Activated CD4-positive, alpha-beta T cell treated with anti-CD3 and anti-CD28 coated beads for 1 hour (primary cell): ENCODE results near the gene NCAPD3.
"Not testable (repeated sequence)": the region's sequence is repeated elsewhere in the genome, so short reads cannot be mapped to it uniquely, and the experiment has no call there.

Experiments used
- DNase-seq: peaks from one replicate; pipeline ENCODE4 v3.0.0-alpha.2; 2020

The NCAPD3 gene, protein sequence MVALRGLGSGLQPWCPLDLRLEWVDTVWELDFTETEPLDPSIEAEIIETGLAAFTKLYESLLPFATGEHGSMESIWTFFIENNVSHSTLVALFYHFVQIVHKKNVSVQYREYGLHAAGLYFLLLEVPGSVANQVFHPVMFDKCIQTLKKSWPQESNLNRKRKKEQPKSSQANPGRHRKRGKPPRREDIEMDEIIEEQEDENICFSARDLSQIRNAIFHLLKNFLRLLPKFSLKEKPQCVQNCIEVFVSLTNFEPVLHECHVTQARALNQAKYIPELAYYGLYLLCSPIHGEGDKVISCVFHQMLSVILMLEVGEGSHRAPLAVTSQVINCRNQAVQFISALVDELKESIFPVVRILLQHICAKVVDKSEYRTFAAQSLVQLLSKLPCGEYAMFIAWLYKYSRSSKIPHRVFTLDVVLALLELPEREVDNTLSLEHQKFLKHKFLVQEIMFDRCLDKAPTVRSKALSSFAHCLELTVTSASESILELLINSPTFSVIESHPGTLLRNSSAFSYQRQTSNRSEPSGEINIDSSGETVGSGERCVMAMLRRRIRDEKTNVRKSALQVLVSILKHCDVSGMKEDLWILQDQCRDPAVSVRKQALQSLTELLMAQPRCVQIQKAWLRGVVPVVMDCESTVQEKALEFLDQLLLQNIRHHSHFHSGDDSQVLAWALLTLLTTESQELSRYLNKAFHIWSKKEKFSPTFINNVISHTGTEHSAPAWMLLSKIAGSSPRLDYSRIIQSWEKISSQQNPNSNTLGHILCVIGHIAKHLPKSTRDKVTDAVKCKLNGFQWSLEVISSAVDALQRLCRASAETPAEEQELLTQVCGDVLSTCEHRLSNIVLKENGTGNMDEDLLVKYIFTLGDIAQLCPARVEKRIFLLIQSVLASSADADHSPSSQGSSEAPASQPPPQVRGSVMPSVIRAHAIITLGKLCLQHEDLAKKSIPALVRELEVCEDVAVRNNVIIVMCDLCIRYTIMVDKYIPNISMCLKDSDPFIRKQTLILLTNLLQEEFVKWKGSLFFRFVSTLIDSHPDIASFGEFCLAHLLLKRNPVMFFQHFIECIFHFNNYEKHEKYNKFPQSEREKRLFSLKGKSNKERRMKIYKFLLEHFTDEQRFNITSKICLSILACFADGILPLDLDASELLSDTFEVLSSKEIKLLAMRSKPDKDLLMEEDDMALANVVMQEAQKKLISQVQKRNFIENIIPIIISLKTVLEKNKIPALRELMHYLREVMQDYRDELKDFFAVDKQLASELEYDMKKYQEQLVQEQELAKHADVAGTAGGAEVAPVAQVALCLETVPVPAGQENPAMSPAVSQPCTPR (N-terminal part only)

DNA sequence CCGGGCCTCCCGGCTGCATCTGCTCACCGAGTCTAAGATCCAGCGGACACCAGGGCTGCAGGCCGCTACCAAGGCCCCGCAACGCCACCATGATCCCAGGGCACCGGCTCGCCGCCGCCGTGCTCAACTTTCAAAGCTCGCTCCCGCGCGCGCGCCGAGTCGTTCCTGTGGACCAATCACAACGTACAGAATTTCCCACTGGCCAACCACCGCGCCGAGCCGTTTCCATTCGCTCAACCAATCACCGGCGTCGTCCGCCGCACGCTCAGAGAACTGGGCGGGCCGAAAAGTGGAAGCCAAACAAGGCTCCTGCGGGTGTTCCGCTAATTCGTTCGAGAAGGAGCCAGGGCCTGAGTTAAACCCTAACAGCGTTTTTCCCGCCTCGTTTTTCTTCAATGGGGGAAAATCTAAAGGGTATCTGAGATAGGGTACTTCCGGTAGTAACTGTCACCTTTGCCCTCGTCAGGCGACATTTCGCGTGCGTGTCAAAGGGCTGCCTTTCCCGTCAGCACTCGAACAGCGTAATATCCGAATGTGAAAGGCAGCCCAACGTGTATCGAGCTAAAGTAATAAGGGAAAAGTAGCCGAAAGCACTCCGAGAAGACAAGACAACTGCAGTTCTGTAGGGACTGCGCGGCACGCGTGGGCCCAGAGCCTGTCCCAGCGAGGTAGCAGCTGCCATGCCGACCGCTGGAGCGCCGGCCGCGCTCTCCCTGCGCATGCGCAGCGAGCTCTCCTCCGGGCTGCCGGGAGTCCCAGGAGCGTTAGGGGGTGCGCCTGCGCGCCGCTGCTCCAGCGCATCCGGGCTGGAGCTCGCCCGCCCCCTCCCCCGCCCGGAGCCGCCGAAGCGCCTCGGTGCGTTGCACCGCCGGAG lies at the start of gene NCAPD3, which contains the start of gene VPS26B:
Gene NCAPD3 (minus strand): TSS at position 132 of the 874 bp plus-strand sequence. CDS start 41 bp downstream, at position 91.
Gene VPS26B (plus strand): TSS at position 836 of the 874 bp plus-strand sequence. CDS start 452 bp downstream, outside the sequence.
- peak; percentile 93 for DNase-seq

DNA sequence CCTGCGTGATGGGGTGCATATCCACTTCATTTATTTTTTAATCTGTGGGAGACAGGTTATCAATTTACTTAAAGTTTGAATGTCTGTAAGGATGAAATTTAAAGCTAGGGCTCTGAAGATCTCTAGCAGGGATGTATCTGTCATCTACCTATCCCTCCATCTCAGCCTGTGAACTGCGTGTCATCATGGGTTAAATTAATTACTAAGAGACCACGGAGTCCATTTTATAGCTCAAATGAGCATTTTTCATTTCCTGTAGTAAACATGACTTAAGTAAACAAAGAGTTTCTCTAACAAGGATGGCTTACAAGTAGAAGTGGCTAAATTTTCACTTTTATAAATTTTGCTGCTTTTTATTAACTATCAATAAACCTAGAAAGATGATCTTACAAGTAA lies 49.5 kb upstream of the NCAPD3 start:
- DNase-seq, result no peak

DNA sequence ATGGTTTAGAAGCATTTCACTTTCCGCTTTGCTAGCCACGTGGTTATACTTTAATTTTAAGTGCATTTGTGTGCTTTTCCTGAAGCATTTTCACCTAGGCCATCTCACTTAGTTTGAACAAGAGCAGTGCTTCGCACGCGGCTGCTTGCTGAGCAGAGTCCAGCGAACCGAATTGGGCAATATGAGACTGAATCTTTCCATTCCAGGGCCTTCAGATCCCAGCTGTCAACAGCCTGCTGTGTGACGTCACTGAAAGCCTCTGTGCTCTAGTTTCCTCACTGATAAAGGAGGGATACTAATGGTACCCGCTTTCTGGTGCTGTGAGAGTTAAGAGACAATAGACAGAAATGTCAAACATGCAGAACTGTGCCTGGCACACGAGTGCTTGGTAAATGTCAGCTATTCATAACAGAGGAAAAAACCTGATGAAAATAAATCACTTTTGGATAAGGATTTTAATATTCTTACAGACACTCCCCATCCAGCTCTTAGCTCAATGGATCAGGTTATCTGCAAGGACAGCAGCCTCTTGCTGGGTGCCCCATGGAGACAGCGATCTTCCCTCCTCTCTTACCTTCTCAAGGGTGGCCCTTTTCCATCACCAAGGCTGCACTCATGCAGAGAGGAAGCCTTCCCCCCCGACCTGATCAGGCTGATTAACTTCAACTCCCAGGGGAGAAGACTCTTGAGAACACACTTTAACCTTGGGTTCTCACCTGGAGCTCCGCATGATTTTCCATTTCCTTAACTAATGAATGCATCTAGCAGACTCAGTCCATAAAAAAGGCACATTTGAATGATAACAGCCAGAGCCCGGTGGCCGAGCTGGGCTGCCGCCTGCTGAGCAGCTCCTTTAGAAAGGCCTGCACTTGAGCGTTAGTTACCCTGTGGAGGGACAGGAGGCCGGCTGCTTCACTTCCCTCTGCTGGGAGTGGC lies 48.9 kb upstream of the NCAPD3 start:
- no peak for DNase-seq

DNA sequence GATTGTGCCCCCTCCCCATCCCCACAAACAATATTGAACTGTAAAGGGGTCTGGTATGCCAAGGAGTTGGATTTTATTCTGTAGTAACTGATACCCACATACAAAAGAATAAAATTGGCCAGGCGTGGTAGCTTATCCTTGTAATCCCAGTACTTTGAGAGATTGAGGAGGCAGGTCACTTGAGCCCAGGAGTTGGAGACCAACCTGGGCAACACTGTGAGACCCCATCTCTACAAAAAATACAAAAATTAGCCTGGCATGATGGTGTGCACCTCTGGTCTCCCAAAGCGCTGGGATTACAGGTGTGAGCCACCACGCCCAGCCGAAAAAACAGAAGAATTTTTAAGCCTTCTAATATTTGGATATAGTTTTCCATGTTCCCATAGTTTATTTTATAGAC lies 48.2 kb upstream of the NCAPD3 start:
- DNase-seq, result no peak

DNA sequence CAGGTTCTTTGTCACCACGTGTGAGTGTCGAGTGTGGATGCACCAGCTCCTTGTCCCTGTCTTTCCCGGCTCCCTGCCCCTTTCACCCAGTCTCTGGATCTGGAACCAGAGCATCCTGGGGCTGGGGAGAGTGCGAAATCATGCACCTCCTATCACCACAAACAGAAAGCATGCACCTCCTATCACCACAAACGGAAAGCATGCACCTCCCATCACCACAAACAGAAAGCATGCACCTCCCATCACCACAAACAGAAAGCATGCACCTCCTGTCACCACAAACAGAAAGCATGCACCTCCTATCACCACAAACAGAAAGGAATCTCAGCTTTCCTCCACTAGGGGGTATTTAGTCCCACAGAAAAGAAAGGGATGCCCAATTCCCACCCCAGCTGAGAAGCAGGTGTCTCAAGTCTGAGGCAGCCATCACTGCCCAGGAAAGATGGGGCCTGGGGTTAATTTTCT lies 46.5 kb upstream of the NCAPD3 start:
- DNase-seq, result no peak

DNA sequence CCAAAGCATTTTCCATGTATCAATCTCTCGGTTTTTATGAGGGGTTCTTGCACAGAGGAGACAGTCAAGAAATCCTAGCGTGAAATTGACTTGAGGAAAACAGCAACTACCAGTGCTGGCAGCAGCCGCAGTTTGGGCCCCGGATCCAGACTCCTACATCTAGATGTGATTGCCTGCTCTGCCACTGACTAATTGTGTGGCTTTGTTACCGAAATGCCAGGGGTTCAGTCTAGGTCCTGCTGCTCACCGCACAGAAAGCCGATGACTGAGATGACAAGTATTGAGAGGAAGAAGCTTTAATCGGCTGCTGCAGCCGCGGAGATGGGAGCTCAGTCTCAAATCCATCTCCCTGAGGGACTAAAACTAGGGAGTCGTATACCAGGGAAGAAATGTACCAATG lies 44.2 kb upstream of the NCAPD3 start:
- DNase-seq, result no peak

DNA sequence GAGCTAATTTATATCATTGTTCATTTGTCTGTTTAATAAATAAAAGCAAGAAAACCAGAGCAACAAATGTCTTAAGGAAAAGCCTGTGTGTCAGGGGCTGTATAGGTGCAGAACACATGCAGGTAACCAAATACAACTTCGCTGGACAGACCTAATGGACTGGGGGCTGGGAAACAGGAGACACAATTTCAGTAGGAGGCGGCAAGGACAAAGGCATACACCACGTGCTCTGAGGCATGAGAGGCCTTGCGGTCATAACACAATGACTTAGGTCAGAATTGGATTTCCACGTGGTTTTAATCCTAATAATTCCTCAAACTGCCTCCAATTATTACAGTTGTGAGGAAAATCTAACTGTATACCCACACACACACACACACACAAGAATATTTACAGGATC lies 43.7 kb upstream of the NCAPD3 start:
- DNase-seq, result no peak

DNA sequence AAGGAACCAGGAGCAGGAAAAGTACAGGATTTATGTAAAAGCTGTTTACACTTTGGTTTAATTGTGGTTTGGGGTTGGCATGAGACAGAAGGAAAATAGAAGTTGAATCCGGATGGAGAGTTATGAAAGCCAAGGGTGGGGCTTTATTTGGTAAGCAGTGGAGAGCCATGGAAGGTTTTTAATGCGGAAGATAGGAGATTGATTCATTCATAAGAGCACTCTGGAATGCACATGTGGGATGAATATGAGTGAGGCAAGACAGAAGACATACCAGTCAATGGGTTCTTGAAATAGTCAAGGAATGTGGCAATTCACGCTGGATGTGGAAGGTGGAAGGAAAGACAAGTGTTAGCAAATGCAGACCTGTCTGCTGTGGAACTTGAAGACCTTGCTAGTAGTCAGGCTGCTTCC lies 43.1 kb upstream of the NCAPD3 start:
- no peak for DNase-seq

DNA sequence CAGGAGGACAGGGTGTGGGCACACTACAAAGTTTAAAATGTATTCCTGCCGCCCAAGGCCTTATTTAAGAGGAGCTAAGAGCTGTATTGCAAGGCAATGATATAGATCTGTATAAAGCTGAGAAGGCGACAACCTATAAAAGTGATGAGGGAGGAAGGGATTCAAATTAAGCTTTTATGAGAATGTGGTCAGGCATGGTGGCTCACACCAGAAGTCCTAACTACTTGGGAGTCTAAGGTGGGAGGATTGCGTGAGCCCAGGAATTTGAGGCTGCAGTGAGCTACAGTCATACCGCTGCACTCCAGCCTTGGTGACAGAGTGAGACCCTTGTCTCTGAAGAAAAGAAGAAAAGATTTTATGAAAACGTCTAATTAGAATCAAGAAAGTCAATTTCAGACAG lies 42.7 kb upstream of the NCAPD3 start:
- no peak for DNase-seq

DNA sequence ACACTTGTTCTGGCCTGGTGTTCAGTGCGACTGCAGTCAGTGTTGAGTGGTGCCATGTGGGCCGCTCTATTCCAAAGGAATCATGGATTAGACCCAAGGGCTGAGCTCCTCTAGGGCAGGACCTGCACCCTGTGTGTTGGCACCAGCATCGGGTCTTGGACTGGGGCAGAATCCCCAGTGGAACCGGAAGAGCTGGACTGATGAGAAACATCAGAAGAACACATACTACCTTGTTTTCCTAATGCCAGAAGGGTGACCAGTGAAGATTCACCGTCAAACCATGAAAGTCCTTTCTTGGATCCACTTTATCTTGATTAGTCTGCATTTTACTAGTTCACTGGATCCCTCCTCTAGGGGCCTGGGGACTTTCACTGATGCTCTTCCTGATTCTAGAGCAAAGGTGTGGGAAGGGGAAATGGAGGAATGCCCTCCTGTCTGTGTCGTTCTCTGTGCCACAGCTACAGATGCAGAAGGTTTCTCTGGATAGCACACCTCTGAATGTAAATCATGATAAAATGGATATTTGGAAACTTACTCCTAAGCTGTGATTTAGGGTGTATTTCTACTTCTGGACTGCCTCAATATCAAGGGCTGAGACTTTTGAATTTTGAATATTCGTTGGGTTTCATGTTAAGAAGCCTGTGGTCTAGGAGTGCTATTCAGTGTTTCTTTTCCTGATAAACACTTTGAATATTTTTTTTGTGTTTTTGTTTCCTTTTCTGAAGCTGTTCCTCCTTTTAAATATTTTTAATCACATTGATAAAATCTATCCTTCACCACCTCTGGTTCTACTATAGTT lies 41.4 kb upstream of the NCAPD3 start:
- DNase-seq, result no peak

DNA sequence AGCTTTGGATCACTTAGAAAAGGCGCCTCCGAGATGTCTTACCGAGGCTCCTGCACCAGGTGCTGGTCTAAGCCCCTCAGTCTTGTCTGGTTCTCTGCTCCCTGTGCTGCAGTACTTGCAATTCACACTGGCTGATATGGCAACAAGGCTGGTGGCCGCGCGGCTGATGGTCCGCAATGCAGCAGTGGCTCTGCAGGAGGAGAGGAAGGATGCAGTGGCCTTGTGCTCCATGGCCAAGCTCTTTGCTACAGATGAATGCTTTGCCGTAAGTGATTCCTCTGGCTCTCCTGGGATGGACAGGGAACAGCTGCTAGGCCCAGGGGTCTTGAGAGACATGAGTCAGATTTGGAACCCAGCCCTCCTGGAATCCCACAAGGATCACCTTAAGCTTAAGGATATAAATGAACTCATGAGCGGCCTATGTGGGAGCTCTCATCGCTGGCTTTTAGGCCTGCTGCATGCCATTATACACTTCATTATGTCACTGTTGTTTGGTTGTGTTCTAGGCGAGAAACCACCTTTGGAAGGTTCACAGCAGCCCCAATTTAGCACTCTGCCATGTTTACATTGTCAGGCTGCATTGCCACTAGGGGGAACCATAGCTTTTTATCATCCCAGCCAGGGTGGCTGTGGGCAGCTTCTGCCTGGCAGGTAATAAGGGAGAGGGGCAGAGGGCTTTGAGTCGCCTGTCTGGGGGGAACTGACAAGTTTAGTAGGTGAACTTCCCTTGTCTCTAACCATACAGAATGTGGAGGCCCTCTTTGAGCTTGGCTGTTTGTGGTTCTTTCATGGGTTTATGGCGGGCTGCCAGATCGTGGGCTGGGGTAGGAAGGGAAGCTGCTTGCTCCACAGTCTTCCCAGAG lies 38.1 kb upstream of the NCAPD3 start:
- DNase-seq, result no peak

DNA sequence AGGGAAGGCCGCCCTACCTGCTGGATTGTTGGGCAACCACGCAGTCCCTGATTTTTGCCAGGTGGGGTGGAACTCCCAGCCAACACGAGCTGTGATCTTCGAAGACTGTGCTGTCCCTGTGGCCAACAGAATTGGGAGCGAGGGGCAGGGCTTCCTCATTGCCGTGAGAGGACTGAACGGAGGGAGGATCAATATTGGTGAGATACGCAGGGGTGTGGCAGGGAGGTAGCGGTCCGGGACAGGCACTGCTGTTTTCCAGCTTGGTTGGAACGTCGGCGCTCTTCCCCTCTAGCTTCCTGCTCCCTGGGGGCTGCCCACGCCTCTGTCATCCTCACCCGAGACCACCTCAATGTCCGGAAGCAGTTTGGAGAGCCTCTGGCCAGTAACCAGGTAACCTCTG lies 37.2 kb upstream of the NCAPD3 start:
- no peak for DNase-seq

DNA sequence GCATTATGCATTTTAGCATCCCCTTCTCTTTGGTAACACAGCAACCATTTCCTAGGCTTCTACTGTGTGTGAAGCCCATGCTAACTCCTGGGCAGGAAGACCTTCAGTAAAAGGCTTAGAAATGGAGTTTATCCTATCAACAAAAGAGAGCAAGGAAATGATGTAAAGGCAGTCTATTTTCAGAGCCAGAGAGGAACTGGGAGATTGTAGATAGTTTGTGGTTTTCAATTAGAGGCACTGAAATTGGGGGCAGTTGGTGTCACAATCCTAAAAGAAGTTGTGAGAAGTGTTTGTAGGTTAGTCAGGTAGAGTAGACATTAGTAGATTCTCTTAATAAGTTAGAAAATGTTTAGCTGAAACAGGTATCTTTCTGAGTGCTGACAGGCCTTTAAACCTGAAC lies 36.7 kb upstream of the NCAPD3 start:
- no peak for DNase-seq

DNA sequence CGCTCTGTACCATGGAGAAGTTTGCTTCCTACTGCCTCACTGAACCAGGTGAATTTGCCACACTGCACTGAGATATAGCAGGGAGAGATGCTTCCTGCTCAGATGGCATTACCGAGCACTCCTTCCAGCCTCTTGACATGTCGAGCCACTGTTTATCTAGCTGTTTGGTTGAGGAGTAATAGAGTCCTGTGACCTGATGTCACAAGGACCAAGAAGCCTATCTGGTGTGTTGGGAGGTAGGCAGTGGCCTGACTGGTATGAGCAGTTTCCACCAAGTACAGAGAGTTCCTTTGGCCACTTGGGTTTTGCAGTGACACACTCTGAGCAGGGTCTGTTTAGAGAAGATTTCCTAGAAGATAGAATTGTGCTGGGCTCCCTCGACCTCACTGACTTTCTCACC lies 34.8 kb upstream of the NCAPD3 start:
- DNase-seq, result no peak

DNA sequence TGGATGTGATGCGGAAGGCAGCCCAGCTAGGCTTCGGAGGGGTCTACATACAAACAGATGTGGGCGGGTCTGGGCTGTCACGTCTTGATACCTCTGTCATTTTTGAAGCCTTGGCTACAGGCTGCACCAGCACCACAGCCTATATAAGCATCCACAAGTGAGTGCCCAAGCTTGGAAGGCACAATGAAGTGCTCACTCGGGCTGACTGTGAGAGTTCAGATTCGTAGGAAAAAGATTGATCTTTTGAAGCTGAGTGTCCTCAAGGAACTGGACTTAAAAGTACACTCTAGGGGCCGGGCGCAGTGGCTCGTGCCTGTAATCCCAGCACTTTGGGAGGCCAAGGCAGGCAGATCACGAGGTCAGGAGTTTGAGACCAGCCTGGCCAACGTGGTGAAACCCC lies 33.3 kb upstream of the NCAPD3 start:
- DNase-seq, result no peak

DNA sequence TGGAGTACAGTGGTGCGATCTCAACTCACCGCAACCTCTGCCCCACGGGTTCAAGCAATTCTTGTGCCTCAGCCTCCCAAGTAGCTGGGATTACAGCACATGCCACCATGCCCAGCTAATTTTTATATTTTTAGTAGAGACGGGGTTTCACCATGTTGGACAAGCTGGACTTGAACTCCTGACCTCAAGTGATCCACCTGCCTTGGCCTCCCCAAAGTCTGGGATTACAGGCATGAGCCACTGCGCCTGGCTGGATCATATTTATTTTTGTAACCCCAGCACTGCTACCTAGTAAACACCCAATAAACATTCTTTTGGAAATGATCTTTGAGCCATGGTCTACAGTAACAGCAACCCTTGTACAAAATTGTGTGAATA lies 31.4 kb upstream of the NCAPD3 start:
- DNase-seq, result not testable (repeated sequence)

DNA sequence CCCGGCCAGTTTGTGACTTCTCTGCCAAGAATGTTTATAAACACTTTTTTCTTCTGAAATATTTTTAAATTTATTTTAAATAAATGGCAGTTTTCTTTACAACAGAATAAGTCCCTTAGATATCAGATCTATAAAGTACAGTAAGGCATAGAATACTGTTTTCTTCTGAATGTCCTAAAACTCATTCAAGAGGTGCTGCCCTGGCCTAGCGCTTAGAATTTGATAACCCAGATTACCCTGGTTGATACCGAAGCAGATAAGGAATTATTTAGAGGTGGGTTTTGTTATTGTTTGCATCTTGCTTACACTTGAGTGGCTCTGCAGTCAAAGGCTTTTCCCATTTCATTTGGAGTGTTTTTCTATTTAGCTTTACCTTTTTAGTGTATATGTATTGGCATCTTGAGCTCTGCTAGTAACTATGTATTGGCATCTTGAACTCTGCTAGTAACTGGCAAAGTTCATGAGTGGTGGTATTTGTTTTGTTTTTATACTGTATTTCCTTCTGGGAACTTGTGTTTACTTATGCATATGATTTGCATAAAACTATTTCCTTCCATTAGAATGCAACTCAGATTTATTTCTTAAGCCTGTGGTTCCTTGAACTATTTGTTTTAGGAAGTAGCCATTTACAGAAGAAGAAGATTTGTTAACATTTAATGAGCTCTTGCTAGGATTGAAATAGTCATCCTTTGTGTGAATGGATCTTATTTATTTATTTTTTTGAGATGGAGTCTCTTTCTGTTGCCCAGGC lies 30.8 kb upstream of the NCAPD3 start:
- no peak for DNase-seq
